Naive B cell (primary cell): ENCODE data around the gene TLNRD1. TPM values are rescaled to one million over a fixed set of nuclear protein-coding genes. Genes with fewer than 3 reads are reported as not detected.
A peak's percentile ranks its signal among the peaks of the same experiment; 100 is the strongest.

Experiments
- ATAC-seq, 2 donors: fragments of 150-1000 bp; cut with Tn5 transposase; 2 replicates each; pipeline ENCODE4 v1.10.0; 2021; ENCODE audit warnings: low read depth in 2 of 2, mild to moderate bottlenecking in 2 of 2, moderate library complexity in 2 of 2
- DNase-seq: peaks from one replicate; pipeline ENCODE4 v3.0.0; 2022
- H3K27ac Mint-ChIP-seq, 6 donors: one replicate each; pipeline ENCODE4 v1.8.0; 2020 to 2022; ENCODE audit warnings: mild to moderate bottlenecking in 6 of 6, mixed read lengths in 6 of 6, moderate library complexity in 5 of 6, inconsistent platforms in 2 of 6
- H3K27me3 Mint-ChIP-seq, 3 donors: one replicate each; pipeline ENCODE4 v1.8.0; 2021 to 2022; ENCODE audit warnings: mixed read lengths in 3 of 3, mild to moderate bottlenecking in 1 of 3
- H3K36me3 Mint-ChIP-seq, 2 donors: one replicate each; pipeline ENCODE4 v1.8.0; 2020 to 2022; ENCODE audit warnings: mixed read lengths in 2 of 2, inconsistent platforms in 1 of 2, mild to moderate bottlenecking in 1 of 2
- H3K4me1 Mint-ChIP-seq, 3 donors: one replicate each; pipeline ENCODE4 v1.8.0; 2020 to 2022; ENCODE audit warnings: mixed read lengths in 3 of 3, inconsistent platforms in 1 of 3, mild to moderate bottlenecking in 1 of 3, moderate library complexity in 1 of 3
- H3K4me3 Mint-ChIP-seq, 8 donors: one replicate each; pipeline ENCODE4 v1.8.0; 2020 to 2022; ENCODE audit warnings: mild to moderate bottlenecking in 8 of 8, mixed read lengths in 8 of 8, moderate library complexity in 8 of 8, inconsistent platforms in 2 of 8
- H3K9me3 Mint-ChIP-seq, 7 donors: one replicate each; pipeline ENCODE4 v1.8.0; 2020 to 2022; ENCODE audit warnings: mixed read lengths in 7 of 7, mild to moderate bottlenecking in 5 of 7, inconsistent platforms in 2 of 7, moderate library complexity in 1 of 7
- polyA plus RNA-seq, 6 donors: library from polyadenylated mRNA; unstranded; fragments of 300-500 nt; fragmentation: Illumina TruSeq; gene quantifications; one replicate each; pipeline ENCODE4 v1.2.3, GENCODE V29; 2021; ENCODE audit warnings: low read depth in 6 of 6

TLNRD1 gene
- polyA plus RNA-seq, 6 donors from 2014 or later: 3.0 to 6.4 (median 5.2) TPM

GRCh38 chr15:80967991-80968510 is 32.7 kb upstream of the TLNRD1 start:
- ATAC-seq (no peak), DNase-seq (no peak)
- peaks cover 17 to 18% of the 10 kb centered on the region in 2 donors for H3K36me3 Mint-ChIP-seq
- peaks cover 0 to 13% (median 3%) of the 10 kb centered on the region in 3 donors for H3K4me1 Mint-ChIP-seq
- H3K27ac Mint-ChIP-seq: no peak overlapping the region
- peaks cover 0 to 15% (median 6%) of the 10 kb centered on the region in 7 donors for H3K9me3 Mint-ChIP-seq
- no peaks in the 10 kb centered on the region for H3K27me3 Mint-ChIP-seq
- H3K4me3 Mint-ChIP-seq: no peak overlapping the region

DNA sequence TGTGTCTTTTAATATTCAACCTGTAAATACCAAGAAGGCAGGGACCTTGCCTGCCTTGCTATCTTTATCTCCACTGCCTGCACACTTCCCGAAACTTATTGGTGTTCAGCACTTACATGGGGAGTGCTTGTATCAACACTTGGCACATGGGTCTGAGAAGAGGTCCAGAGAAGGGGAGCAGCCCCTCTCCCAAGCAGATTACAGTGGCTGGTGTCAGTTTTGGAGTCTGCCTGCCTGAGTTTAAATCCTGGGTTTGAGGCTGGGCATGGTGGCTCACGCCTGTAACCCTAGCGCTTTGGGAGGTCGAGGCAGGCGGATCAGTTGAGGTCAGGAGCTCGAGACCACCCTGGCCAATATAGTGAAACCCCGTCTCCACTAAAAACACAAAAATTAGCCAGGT is 31.4 kb upstream of the TLNRD1 start:
- Mint-ChIP-seq H3K27ac (no peak overlapping the region), H3K9me3 (peaks cover 0 to 8% (median 3%) of the 10 kb centered on the region in 7 donors), H3K4me1 (peaks cover 0 to 12% (median 3%) of the 10 kb centered on the region in 3 donors), H3K36me3 (peaks cover 8 to 12% of the 10 kb centered on the region in 2 donors), H3K27me3 (no peaks in the 10 kb centered on the region), H3K4me3 (no peak overlapping the region)
- no peak for ATAC-seq
- no peak for DNase-seq

- H3K36me3 Mint-ChIP-seq: peaks cover 5 to 8% of the 10 kb centered on the region in 2 donors
- H3K4me1 Mint-ChIP-seq: peaks cover 0 to 11% (median 3%) of the 10 kb centered on the region in 3 donors
- peak; percentile 52 for DNase-seq
- H3K4me3 Mint-ChIP-seq: no peak overlapping the region
- ATAC-seq: peak; percentile 45
- H3K9me3 Mint-ChIP-seq: peaks cover 0 to 3% (median 0%) of the 10 kb centered on the region in 7 donors
- no peaks in the 10 kb centered on the region for H3K27me3 Mint-ChIP-seq
- H3K27ac Mint-ChIP-seq: peak overlapping the region in 4 of 6 donors; percentile 6 to 47 (median 43)
Observed at GRCh38 chr15:80970018-80970657, 30.6 kb upstream of the TLNRD1 start.

DNA sequence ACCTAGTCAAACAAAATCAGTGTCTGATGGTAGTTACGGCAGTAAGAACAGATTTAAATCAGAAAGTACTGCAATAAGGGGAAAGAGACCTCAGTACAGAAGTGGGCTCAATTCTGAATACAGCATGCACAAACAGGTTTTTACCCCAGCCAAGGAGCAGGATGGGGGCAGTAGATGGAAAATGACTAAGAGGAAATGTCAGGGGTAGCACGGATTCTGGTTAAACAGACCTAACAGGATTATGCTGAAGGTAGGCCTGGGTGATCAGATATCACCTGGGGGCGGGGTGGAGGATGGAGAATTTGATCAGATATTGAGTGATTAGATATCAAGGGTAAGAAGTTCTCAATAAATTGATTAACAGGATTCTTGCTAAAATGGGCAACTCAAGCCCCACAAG is 30.1 kb upstream of the TLNRD1 start:
- Mint-ChIP-seq H3K36me3 (peaks cover 0 to 8% of the 10 kb centered on the region in 2 donors), H3K4me1 (peaks cover 0 to 11% (median 3%) of the 10 kb centered on the region in 3 donors), H3K27ac (no peak overlapping the region), H3K4me3 (no peak overlapping the region), H3K27me3 (no peaks in the 10 kb centered on the region), H3K9me3 (no peaks in the 10 kb centered on the region)
- DNase-seq: no peak
- ATAC-seq: no peak

DNA sequence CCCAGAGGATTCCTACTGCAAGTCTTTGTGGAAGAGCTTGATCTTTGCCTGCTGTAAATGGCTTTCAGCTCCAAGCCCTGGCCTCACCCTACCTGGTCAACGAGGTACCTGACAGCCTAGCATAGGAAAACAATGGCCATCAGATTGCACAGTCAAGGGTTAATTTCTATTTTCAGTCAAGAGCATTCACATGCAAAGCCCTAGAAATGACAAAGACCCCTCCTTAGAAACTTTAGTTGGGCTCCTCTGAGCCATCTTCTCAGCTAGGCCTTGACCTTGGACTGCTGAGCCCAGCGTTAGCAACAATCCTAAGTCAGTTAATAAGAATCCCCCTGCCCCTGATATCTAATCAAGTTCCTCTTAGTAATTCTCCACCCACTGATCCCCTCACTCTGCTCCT is 29.6 kb upstream of the TLNRD1 start:
- H3K27me3 Mint-ChIP-seq: no peaks in the 10 kb centered on the region
- H3K9me3 Mint-ChIP-seq: no peaks in the 10 kb centered on the region
- no peak for DNase-seq
- ATAC-seq: no peak
- H3K27ac Mint-ChIP-seq: no peak overlapping the region
- peaks cover 0 to 8% of the 10 kb centered on the region in 2 donors for H3K36me3 Mint-ChIP-seq
- no peak overlapping the region for H3K4me3 Mint-ChIP-seq
- H3K4me1 Mint-ChIP-seq: peaks cover 0 to 11% (median 3%) of the 10 kb centered on the region in 3 donors

GRCh38 chr15:80972276-80972675 is 28.4 kb upstream of the TLNRD1 start:
- DNase-seq (no peak), ATAC-seq (no peak)
- Mint-ChIP-seq H3K4me1 (peaks cover 8 to 18% (median 9%) of the 10 kb centered on the region in 3 donors), H3K36me3 (no peaks in the 10 kb centered on the region), H3K27me3 (no peaks in the 10 kb centered on the region), H3K9me3 (no peaks in the 10 kb centered on the region), H3K4me3 (no peak overlapping the region), H3K27ac (no peak overlapping the region)

DNA sequence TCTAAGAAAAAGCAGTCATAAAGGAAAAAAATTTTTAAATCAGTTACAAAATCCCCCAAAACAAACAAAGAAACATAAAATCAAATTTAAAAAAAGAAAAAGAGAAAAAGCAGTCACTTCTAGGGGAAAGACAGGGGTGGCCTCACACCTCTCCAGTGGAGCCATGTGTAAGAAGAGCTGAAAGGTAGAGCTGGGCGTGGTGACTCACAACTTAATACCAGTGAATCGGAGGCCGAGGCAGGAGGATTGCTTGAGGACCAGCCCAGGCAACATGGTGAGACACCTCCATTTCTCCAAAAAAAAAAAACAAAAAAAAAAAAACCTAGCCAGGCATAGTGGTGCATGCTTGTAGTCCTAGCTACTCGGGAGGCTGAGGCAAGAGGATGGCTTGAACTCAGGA is 25.8 kb upstream of the TLNRD1 start:
- no peak for ATAC-seq
- peaks cover 14 to 32% (median 17%) of the 10 kb centered on the region in 3 donors for H3K4me1 Mint-ChIP-seq
- H3K27ac Mint-ChIP-seq: peak overlapping the region in 3 of 6 donors; percentile 63 to 87 (median 68)
- no peak for DNase-seq
- no peaks in the 10 kb centered on the region for H3K27me3 Mint-ChIP-seq
- no peak overlapping the region for H3K4me3 Mint-ChIP-seq
- H3K36me3 Mint-ChIP-seq: peaks cover 6 to 8% of the 10 kb centered on the region in 2 donors
- H3K9me3 Mint-ChIP-seq: no peaks in the 10 kb centered on the region

DNA sequence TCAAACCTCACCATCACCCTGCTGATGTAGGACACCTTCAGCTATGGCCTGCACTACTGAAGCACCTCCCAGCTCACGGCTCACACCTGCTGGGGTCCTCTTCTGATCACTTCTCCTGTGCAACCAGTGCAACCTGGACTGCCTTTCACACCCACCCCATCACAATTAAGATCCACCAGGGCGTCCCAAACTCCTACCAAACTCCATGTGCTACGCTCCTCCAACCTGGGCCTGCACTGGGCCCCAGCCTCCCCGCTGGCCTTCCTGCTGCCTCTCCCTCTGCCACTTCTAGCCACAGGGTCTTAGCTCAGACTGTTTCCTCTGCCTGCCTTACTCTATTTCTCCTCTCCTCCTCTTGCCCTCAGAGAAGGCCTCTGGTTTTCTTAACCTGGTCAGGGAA is 23.9 kb upstream of the TLNRD1 start:
- ATAC-seq (no peak), DNase-seq (no peak)
- H3K27ac Mint-ChIP-seq: peak overlapping the region in 3 of 6 donors; percentile 17 to 41 (median 35)
- peaks cover 8 to 10% of the 10 kb centered on the region in 2 donors for H3K36me3 Mint-ChIP-seq
- no peaks in the 10 kb centered on the region for H3K27me3 Mint-ChIP-seq
- H3K9me3 Mint-ChIP-seq: no peaks in the 10 kb centered on the region
- H3K4me1 Mint-ChIP-seq: peaks cover 14 to 27% (median 14%) of the 10 kb centered on the region in 3 donors
- peak overlapping the region in 1 of 8 donors; percentile 10 for H3K4me3 Mint-ChIP-seq

DNA sequence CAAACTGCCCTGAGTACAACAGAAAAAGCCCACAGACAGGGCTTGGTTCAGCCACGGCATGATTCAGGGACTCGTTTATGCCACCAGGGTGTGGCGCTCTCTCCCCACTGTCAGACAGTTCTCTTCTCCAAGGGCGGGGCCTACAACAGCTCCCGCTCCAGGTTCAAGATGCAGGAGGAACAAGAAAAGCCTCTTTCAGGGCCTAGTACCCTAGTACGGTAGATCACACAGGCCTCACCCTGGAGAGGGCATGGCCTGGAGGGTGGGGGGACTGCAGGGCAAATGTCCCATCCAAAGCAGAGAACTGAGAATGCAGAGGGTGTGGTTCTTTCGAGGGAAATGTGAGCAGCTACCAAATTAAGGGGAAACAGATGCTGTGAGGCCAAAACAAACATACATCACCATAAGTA is 23.1 kb upstream of the TLNRD1 start:
- Mint-ChIP-seq H3K4me1 (peaks cover 20 to 30% (median 22%) of the 10 kb centered on the region in 3 donors), H3K27ac (peak overlapping the region in 3 of 6 donors; percentile 41 to 82 (median 43)), H3K9me3 (no peaks in the 10 kb centered on the region), H3K4me3 (no peak overlapping the region), H3K36me3 (peaks cover 8 to 10% of the 10 kb centered on the region in 2 donors), H3K27me3 (no peaks in the 10 kb centered on the region)
- DNase-seq (no peak), ATAC-seq (peak; percentile 23 to 60)

DNA sequence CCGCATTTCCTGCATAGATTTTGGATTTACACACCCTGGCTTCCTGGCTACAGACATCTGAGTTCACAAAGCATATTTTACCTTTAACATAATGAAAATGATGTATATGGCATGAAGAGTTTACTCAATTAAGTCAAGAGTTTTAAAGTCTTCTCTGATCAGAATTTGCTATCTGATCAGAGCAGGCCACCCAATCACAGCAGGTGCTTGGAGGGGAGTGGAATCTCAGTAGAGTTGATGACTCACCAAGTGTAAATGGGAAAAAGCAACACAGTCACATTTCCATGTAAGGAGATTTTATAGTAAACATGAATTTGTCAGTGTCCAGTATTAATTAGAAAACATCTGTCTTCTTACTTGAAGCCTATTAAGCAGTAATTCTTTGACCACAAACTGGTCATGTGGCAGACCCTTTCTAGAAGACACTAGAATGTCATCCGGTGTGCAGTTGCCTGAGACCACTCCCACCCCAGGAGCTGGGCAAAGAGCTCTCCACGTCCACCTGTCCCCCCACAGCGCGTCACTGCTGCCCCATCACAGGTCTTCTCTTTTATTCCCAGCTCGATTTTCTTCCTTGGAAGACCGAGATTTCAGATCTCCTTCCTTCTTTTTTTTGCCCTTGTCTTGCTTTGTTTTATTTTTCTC is 21.9 kb upstream of the TLNRD1 start:
- Mint-ChIP-seq H3K27me3 (no peaks in the 10 kb centered on the region), H3K4me3 (no peak overlapping the region), H3K9me3 (no peaks in the 10 kb centered on the region), H3K4me1 (peaks cover 22 to 35% (median 25%) of the 10 kb centered on the region in 3 donors), H3K27ac (peak overlapping the region in 3 of 6 donors; percentile 56 to 85 (median 80)), H3K36me3 (peaks cover 8 to 14% of the 10 kb centered on the region in 2 donors)
- ATAC-seq: no peak
- no peak for DNase-seq

GRCh38 chr15:80979538-80980200 is 21.1 kb upstream of the TLNRD1 start:
- Mint-ChIP-seq H3K27ac (peak overlapping the region in 4 of 6 donors; percentile 57 to 81 (median 80)), H3K36me3 (peaks cover 8 to 14% of the 10 kb centered on the region in 2 donors), H3K4me1 (peaks cover 30 to 43% (median 32%) of the 10 kb centered on the region in 3 donors), H3K4me3 (no peak overlapping the region), H3K27me3 (no peaks in the 10 kb centered on the region), H3K9me3 (no peaks in the 10 kb centered on the region)
- ATAC-seq (no peak), DNase-seq (no peak)

DNA sequence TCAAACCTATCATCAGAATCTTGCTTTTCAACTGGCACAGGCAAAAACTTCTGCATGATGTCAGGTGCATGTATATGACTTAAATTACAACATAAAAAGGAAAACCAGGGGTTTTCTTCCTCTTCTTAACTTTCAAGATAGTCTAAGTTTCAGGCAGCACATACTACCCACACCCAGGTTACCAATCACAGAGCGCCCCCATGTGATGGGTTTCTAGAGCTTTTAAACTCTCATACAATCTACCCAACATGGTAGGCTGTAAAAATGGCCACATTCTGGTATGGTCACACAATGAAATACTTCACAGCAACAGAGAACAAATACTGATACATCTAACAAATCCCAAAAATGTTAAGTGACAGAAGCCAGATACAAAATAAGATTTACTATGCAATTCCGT is 18.5 kb upstream of the TLNRD1 start:
- peaks cover 34 to 62% (median 43%) of the 10 kb centered on the region in 3 donors for H3K4me1 Mint-ChIP-seq
- DNase-seq: no peak

GRCh38 chr15:80982839-80983238 is 17.9 kb upstream of the TLNRD1 start:
- Mint-ChIP-seq H3K9me3 (no peaks in the 10 kb centered on the region), H3K4me3 (no peak overlapping the region), H3K27ac (peak overlapping the region in 1 of 6 donors; percentile 92), H3K4me1 (peaks cover 29 to 59% (median 40%) of the 10 kb centered on the region in 3 donors), H3K27me3 (no peaks in the 10 kb centered on the region), H3K36me3 (peaks cover 8 to 18% of the 10 kb centered on the region in 2 donors)
- DNase-seq (no peak), ATAC-seq (no peak)

More for the DNA sequence above, 18.5 kb upstream of the TLNRD1 start:
- Mint-ChIP-seq H3K27me3 (no peaks in the 10 kb centered on the region), H3K36me3 (peaks cover 8 to 18% of the 10 kb centered on the region in 2 donors), H3K27ac (peak overlapping the region in 3 of 6 donors; percentile 14 to 93 (median 44)), H3K4me3 (no peak overlapping the region), H3K9me3 (no peaks in the 10 kb centered on the region)
- no peak for ATAC-seq
